Upper lobe of left lung (tissue), 4 donors: ENCODE results near the gene TNNT2.

Experiments used
- EP300 ChIP-seq, 4 donors: sonication (generic); formaldehyde crosslinking; IDR thresholded peaks; one replicate each; pipeline ENCODE4 v1.5.1; 2017; ENCODE audit warnings: antibody characterized with exemption in 4 of 4, control low read depth in 2 of 4
- POLR2A ChIP-seq, 4 donors: fragments of 450-650 bp; IDR thresholded peaks; one replicate each; pipeline ENCODE4 v1.5.1; 2016 to 2017; ENCODE audit warnings: antibody characterized with exemption in 4 of 4, mild to moderate bottlenecking in 2 of 4
- TF ChIP-seq, protein P1 (sequence below), 6 experiments: fragments of 450-650 bp in 4 of 6; fragments of 200-600 bp in 2 of 6; sonication (generic) in 2 of 6; IDR thresholded peaks; one replicate each; pipeline ENCODE4 v1.5.1; 2016 to 2019; ENCODE audit warnings: antibody characterized with exemption in 6 of 6

DNA sequence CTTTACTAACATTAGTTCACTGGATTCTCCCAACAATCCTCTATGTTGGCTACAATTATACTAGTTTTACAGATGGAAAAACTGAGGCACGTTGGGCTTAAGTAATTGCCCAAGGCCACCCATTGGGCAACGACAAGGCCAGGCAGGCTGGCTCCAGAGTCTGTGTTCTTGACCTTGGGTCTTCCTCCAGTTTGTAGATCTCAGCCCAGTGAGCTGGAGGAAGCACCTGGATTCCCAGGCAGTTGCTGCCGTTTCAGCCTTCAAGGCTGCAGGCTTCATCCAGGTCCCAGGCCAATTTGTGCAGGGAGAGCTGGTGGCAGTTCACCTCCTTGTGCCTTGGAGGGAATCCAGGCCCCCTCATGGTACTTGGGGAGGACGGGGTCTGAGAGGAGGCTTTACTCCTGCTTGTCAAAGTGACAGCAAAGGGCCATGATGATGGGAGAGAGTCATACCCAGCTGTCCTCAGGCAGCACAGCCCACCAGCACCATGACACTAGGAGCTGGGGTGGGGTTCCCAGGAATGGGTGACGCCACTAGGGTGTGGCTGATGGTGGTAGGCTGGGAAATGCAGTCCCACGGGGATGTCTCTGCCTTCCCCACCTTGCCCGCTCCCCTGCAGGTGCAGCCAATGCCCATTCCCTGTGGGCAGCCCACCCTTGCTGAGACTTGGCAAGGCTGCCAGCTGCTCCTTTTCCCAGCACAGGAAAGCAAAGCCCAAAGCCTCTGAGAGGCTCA, 67.1 kb downstream of the TNNT2 start:
- TF ChIP-seq POLR2A (IDR thresholded peaks at IDR 0.05) = no peak
- TF ChIP-seq, protein P1, sequence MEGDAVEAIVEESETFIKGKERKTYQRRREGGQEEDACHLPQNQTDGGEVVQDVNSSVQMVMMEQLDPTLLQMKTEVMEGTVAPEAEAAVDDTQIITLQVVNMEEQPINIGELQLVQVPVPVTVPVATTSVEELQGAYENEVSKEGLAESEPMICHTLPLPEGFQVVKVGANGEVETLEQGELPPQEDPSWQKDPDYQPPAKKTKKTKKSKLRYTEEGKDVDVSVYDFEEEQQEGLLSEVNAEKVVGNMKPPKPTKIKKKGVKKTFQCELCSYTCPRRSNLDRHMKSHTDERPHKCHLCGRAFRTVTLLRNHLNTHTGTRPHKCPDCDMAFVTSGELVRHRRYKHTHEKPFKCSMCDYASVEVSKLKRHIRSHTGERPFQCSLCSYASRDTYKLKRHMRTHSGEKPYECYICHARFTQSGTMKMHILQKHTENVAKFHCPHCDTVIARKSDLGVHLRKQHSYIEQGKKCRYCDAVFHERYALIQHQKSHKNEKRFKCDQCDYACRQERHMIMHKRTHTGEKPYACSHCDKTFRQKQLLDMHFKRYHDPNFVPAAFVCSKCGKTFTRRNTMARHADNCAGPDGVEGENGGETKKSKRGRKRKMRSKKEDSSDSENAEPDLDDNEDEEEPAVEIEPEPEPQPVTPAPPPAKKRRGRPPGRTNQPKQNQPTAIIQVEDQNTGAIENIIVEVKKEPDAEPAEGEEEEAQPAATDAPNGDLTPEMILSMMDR (IDR thresholded peaks at IDR 0.05) = no peak
- no peak for TF ChIP-seq EP300 (IDR thresholded peaks at IDR 0.05)
